Measurements from ENCODE around the gene LSG1.
"Not testable (repeated sequence)": the region's sequence is repeated elsewhere in the genome, so short reads cannot be mapped to it uniquely, and the experiment has no call there.

The LSG1 gene

DNA sequence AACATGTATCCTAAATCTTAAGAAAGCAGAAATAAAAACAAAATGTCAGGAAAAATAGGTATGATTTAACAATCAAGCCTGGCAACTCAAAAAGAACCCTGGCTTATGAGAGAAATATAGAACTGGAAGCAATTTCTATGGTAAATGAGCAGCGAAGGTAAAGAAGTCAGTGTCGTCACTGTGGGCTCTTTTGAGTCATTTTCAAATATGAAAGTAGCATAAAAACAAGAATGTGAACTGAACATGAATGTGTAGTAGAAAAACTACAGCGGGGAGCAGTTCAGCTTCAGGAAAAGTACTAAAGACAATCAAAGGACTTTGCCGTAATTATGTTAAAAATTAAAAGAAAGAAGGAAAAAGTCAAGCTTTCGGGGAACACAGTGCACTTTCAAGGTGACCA lies 17.5 kb downstream of the LSG1 start:
- no peak for FAIRE-seq

DNA sequence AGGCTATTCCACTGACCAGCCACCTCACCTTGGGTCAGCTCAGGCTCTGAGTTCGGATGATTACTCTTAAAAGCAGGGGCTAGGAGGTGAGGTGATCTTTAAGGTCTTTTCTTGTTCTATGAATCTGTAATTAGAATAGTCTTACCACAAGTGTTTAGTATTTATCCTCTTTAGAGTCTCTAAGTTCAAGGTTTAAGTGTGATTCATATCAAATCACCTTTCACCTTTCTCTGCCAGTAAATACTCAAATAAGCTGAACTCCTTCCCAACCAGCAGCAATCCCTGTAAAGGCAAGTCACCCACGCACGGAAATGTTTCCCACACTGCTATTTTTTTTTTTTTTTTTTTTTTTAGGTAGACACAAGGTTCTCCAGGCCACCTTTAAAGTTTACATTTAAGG lies 24.2 kb downstream of the LSG1 start:
- FAIRE-seq, result no peak

DNA sequence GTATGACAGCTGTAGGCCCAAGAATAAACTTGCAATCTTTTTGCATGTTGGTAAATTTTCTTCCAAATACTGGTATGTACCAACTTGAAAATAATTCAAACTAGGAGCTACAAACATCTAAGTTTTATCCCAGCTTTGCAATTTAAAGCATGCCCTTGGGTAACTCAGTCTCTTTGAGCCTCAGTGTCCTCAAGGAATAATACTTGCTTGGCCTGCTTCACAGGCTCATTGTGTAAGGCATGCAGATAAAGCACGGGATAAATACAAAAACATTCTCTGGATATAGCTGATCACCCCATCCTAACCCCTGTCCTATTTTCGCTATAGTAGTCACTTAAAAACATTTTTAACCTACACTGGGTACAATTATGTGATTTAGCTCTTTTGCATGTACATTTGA lies 29.2 kb downstream of the LSG1 start:
- no peak for FAIRE-seq

DNA sequence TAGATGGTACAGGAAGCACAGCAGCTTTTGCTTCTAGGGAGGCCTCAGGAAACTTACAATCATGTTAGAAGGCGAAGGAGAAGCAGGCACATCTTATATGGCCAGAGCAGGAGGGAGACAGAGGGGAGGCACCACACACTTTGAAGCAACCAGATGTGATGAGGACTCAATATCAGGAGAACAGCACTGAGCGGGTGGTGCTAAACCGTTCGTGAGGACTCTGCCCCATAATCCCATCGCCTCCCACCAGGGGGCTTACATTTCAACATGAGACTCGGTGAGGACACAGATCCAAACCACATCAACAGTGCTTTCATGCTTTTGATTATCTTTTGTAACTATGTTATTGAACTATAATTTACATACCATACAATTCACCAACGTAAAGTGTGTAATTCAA lies 31.2 kb downstream of the LSG1 start:
- no peak for FAIRE-seq

DNA sequence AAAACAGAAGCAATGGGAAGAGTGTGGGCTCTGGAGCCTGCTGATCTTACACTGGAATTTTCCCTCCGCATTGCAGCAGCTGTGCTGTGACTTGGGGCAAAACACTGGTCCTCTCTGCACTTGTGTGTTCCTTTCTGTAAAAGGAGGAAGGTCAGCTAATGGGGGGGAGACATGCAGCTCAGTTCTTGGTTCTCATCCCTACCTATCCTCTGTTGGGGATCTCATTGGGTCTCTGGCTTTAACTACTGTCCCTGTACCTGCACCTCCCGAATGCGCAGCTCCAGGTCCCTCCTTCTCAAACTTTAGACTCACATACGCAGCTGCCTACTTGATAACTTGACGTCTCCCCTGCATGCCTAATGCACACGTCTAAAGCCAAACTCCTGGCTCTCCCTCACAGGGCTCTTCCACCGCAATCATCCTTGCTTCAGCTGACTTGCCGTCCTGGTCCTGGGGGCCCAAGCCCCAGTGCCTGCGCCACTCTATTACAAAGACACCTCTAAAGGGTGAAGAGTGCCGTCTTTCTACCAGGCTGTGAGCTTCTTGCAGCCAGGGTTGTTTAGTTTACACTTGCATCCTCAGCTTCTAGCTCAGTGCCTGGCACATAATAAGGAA lies 32.9 kb downstream of the LSG1 start:
- FAIRE-seq, result no peak

DNA sequence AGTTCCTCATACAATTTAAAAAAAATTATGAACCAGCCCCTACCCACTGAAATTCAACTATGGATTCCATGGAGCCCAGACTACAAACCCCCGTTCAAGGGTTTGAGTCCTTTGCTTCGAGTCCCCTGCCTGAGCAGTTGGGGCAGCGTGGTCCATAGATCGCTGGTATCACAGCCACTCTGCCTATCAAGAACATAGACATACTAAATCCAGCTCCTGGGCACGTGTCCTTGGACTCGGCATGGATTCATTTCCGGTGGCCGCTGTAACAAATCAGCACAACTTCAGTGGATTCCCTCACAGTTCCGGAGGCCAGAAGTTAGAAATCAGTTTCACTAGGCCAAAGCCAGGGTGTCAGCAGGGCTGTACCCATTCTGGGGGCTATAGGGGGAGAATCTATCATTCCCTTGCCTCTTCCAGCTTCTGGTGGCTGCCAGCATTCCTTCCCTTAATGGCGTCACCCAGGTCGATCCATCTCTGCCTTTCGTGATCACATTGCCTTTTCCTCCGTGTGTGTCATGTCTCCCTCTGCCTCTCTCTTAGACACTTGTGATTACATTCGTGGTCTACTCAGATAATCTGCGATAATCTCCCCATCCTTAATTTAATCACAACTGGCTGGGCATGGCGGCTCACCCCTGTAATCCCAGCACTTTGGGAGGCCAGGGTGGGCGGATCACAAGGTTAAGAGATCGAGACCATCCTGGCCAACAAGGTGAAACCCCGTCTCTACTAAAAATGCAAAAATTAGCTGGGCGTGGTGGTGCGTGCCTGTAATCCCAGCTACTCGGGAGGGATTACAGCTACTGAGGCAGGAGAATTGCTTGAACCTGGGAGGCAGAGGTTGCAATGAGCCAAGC lies 34.2 kb downstream of the LSG1 start:
- FAIRE-seq, result no peak

DNA sequence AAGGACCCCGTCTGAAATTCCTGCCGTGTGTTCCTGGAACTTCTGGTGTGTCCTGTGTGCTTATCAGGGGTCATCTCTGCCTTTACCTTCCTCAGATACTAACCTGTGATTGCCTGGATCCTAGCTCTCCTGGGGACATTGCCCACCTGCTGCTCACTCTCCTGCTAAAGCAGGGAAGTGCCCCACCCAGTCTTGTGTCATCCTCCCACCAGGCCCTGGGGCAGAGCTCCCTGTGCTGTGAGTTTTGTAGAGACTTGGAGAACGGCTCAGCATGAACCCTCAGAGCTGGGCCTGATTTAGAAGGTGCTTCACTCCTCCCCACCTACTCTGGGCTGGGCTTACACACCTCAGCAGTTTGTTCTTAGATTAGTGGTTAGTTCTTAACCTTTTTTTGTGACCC lies 34.9 kb downstream of the LSG1 start:
- no peak for FAIRE-seq

DNA sequence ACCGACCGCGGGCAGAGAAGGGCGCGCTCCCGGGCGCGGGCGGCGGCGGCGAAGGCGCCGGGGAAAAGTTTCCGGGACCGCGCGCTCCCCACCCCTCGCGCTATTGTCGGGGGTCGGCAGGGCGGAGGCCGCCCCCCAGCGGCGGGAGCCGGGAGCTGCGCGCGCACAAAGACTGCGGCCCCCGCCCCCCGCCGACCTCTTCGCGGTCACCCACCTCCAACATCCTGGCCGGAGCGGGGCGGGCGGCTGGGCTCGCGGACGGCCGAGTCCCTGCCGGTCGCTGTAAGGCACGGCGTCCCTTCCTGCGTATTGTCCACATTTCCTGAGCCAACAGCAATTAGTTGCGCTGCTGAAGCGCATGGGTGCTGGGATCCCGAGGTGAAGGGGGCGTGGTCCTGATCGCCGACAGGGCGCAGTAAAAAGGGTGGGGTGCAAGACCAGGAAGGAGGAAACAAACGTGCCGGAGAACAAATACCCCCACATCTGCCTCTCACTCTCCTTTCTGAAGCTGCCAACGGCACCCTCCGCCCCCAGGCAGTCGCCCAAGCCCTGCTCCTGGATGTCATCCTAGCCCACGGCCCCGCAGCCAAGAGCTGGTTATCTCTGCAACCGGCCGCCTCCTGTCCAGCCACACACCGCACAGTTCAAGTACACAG lies 38.5 kb downstream of the LSG1 start, which contains the start of gene TMEM44:
Gene TMEM44, minus strand, starts transcription at position 71 of the 656 bp plus-strand sequence. CDS start 204 bp downstream, outside the sequence.
- FAIRE-seq, result no peak

DNA sequence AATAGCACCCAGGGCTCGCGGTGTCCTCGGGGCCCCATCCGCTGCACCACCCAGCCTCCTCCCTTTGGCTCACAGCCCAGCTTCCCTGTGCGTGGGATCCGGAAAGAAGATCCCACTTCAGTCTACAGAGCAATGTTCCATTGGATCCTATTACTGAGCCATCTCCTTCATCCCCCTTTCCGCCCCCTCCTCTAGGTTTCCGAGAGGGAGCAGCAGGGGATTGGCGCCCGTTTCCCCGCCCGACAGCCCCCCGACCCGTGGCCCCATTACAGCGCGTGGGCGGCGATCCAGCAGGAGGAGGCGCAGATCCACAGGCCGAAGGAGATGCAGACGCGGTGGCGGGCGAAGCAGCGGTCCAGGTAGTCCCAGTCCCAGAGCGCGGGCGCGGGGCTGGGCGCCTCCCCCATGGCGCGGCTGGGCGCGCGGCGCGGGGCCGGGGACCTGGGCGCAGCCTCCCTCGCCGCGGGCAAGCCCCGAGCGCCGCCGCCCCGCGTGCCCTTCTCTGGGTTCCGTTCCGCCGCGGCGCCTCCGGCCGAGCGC lies 39.1 kb downstream of the LSG1 start:
- FAIRE-seq, result no peak

DNA sequence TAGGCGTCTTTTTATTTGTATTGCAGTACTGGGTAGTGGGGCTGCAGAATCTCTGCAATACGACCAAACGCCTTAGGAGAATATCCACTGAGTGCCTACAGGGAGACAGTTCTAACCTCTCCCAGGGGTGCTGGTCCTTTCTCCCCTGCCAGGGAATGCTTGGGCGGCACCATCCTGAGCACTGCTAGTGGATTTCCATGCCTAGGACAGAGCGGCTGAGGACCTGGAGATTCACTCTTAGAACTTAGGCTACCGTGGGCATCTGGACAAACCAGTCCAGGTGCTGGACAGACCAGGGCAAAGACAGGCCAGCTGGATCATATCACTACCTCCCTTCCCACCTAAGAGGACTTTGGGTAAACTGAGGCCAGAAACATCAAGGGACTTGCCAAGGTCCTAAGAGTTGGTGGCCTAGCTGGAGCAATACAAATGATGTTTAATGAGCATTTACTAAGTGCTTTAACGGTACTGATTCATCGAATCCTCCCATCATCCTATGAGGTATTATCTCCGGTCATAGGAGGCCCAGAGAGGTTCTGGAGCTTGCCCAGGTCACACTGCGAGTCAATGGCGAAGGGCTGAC lies 39.7 kb downstream of the LSG1 start:
- no peak for FAIRE-seq

- no peak for FAIRE-seq
Measured at GRCh38 chr3:194631696-194632095, 40.3 kb downstream of the LSG1 start.

DNA sequence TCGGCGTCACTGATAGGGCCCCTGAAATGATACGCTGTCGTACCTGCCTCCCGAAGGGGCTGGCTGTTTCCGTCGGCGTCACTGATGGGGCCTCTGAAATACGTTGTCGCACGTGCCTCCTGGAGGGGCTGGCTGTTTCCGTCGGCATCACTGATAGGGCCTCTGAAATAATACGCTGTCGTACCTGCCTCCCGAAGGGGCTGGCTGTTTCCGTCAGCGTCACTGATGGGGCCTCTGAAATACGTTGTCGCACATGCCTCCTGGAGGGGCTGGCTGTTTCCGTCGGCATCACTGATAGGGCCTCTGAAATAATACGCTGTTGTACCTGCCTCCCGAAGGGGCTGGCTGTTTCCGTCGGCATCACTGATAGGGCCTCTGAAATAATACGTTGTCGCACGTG lies 41.3 kb downstream of the LSG1 start:
- FAIRE-seq, result not testable (repeated sequence)

DNA sequence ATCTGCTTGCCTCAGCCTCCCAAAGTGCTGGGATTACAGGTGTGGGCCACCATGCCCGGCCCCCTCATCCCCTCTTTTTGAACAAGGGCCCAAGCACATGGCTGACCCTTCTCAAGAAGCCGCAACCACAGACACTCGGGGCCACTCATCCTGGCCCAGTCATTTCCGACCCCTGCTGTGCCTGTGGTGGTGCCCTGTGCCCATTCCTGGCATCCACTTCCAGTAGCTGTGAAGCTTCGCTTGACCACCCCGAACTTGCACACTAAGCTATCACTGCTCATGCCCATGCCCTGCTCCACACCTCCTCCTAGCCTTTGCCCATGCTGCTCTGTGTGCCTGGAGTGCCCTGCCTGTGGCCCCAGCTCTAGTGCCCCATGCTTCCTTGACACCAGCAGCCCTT lies 47.0 kb downstream of the LSG1 start:
- no peak for FAIRE-seq

GRCh38 chr3:194623449-194624290 lies 48.3 kb downstream of the LSG1 start:
- FAIRE-seq, result no peak

DNA sequence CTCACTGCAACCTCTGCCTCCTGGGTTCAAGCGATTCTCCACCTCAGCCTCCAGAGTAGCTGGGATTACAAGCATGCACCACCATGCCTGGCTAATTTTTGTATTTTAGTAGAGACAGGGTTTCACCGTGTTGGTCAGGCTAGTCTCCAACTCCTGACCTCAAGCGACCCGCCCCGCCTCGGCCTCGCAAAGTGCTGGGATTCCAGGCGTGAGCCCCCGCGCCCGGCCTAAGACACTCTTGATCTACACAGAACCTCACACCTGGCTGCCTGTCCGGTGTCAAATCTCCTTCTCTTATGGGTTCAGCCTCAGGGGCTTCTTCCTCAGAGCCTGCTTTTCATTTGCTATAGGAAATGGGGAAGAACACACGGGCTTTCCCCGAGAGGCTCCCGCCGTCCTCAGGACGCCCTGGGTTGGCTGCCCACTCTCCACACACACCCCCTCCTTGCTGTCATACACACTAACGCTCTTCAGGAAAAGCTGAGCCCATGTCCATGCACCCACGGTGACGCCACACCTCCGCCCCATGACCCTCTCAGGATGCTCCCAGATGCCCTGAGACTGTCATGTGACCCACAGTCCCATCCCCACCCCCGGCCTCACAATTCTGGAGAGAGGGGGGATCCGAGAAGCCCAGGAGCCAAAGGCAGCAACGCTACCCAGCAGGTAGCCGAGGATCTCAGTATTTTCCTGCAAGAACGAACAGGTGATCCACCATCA lies 49.2 kb downstream of the LSG1 start:
- no peak for FAIRE-seq

GRCh38 chr3:194621947-194622346 lies 50.0 kb downstream of the LSG1 start:
- no peak for FAIRE-seq

DNA sequence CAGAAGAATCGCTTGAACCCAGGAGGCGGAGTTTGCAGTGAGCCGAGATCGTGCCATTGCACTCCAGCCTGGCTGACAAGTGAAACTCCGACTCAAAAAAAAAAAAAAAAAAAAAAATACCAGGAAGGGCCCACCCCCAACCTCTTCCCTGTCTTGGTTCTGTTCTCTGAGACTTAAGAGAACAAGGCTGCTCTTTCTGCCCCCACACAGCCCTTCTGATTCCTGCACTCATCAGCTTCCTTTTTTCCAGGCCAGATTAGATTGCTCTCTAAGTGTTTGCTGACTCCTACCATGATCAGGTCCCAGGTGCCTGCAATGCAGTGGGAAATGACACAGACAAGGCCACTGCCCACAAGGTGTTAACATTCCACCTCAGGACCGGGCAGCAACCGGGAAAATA lies 51.8 kb downstream of the LSG1 start:
- no peak for FAIRE-seq

DNA sequence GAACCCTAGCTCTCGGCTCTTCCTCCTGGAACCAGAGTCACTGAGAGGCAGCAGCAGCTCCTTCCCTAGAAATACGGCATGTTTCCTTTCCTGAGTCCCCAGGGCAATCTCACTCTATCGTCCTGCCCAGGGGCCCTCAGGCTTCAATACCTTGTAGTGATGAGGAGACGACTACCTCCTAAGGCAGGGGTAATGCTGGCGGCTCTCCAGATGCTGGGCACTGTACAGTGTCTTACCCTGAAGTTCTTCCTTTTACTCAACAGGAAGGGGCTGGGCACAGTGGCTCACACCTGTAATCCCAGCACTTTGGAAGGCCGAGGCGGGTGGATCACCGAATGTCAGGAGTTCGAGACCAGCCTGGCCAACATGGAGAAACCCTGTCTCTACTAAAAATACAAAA lies 52.2 kb downstream of the LSG1 start:
- FAIRE-seq, result no peak

- no peak for FAIRE-seq
Measured at GRCh38 chr3:194618858-194619608, 53.0 kb downstream of the LSG1 start.

- FAIRE-seq, result no peak
Measured at GRCh38 chr3:194617827-194618226, 54.2 kb downstream of the LSG1 start.

DNA sequence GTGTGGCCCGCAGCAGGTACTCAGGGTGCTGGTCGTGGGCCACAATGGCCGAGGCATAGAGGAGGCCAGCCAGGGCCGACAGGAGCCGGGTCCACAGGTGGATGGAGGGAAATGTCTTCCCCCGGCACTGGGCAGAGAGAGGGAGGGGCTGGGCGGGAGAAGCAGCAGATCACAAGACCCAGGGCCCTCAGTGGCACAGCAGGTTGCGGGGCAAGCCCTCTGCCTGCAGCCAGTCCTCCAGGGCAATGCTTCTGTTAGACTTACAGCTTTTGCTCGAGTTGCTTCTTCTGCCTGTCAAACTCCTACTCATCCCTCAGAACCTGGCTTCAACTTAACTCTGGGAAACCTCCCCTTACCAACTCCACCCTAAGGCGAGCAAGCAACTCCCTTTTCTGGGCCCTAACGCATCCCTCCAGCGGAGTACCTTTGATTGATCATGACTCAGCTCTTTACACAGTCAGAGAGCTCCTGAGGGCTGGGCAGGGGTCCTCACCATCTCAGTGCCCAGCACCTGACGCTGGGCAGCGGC lies 54.8 kb downstream of the LSG1 start:
- no peak for FAIRE-seq

Measured in islet of Langerhans (tissue), 1 donor.